HG02642 (cell line): ENCODE data around the gene DGCR2.
"Not testable (repeated sequence)": the region's sequence is repeated elsewhere in the genome, so short reads cannot be mapped to it uniquely, and the experiment has no call there.

Experiments
- ATAC-seq: cut with Tn5 transposase; IDR thresholded peaks from one replicate; pipeline ENCODE4 v1.9.1; 2021; ENCODE audit warnings: mild to moderate bottlenecking; ENCODE audit not compliant: unreplicated experiment, poor library complexity

DGCR2 gene

GRCh38 chr22:19063581-19064353 lies 58.4 kb downstream of the DGCR2 start:
- ATAC-seq: no peak

- no peak for ATAC-seq
Measured at GRCh38 chr22:19062943-19063308, 59.3 kb downstream of the DGCR2 start.

- no peak for ATAC-seq
Measured at GRCh38 chr22:19062139-19062942, 59.9 kb downstream of the DGCR2 start.

GRCh38 chr22:19061471-19062138 lies 60.6 kb downstream of the DGCR2 start:
- ATAC-seq: no peak

GRCh38 chr22:19060356-19061009 lies 61.7 kb downstream of the DGCR2 start:
- ATAC-seq: no peak

GRCh38 chr22:19059481-19060278 lies 62.5 kb downstream of the DGCR2 start:
- ATAC-seq: no peak

- ATAC-seq: no peak
Measured at GRCh38 chr22:19058713-19059451, 63.3 kb downstream of the DGCR2 start.

GRCh38 chr22:19057999-19058491 lies 64.2 kb downstream of the DGCR2 start:
- no peak for ATAC-seq

GRCh38 chr22:19057539-19057938 lies 64.7 kb downstream of the DGCR2 start:
- ATAC-seq: no peak

- ATAC-seq: no peak
Measured at GRCh38 chr22:19056951-19057401, 65.2 kb downstream of the DGCR2 start.

- ATAC-seq: no peak
Measured at GRCh38 chr22:19055801-19056200, 66.4 kb downstream of the DGCR2 start.

GRCh38 chr22:19052941-19053541 lies 69.2 kb downstream of the DGCR2 start:
- no peak for ATAC-seq

GRCh38 chr22:19051381-19052072 lies 70.7 kb downstream of the DGCR2 start:
- ATAC-seq: no peak

GRCh38 chr22:19050847-19051246 lies 71.4 kb downstream of the DGCR2 start:
- not testable (repeated sequence) for ATAC-seq

GRCh38 chr22:19050117-19050516 lies 72.1 kb downstream of the DGCR2 start:
- no peak for ATAC-seq

GRCh38 chr22:19048531-19048930 lies 73.7 kb downstream of the DGCR2 start:
- ATAC-seq: no peak

- ATAC-seq: no peak
Measured at GRCh38 chr22:19047993-19048392, 74.2 kb downstream of the DGCR2 start.
